ENCODE measurements around the gene NUP133.

GRCh38 chr1:229437443-229437842, 70.7 kb downstream of the NUP133 start:
- TF ChIP-seq POLR2A (IDR thresholded peaks at IDR 0.05; ENCODE audit: low read length) (no peak), GATA1 (IDR thresholded peaks at IDR 0.05; ENCODE audit: low read depth, low read length) (no peak)
